Activated CD4-positive, CD25-positive, alpha-beta regulatory T cell treated with anti-CD3 and anti-CD28 coated beads, Interleukin-2, amount 50 U/mL, for 16 hours (primary cell): ENCODE results near the gene LY9.
"Not testable (repeated sequence)": the region's sequence is repeated elsewhere in the genome, so short reads cannot be mapped to it uniquely, and the experiment has no call there.

Experiments used
- DNase-seq: peaks from one replicate; pipeline ENCODE4 v3.0.0-alpha.2; 2020; ENCODE audit warnings: low read depth, low spot score

Gene LY9

GRCh38 chr1:160773093-160773492 is 22.9 kb upstream of the LY9 start:
- no peak for DNase-seq

- DNase-seq, result no peak
These were observed 20.9 kb upstream of the LY9 start for GRCh38 chr1:160774886-160775719.

- DNase-seq, result no peak
These were observed 19.8 kb upstream of the LY9 start for GRCh38 chr1:160776178-160776577.

GRCh38 chr1:160777486-160778089 is 18.4 kb upstream of the LY9 start:
- DNase-seq, result no peak

- DNase-seq, result no peak
These were observed 17.0 kb upstream of the LY9 start for GRCh38 chr1:160778976-160779375.

GRCh38 chr1:160779626-160780397 is 16.2 kb upstream of the LY9 start:
- DNase-seq, result no peak

- DNase-seq, result no peak
These were observed 15.6 kb upstream of the LY9 start for GRCh38 chr1:160780398-160780755.

GRCh38 chr1:160781186-160781766 is 14.7 kb upstream of the LY9 start:
- no peak for DNase-seq

GRCh38 chr1:160781914-160782689 is 13.9 kb upstream of the LY9 start:
- no peak for DNase-seq

- not testable (repeated sequence) for DNase-seq
These were observed 12.8 kb upstream of the LY9 start for GRCh38 chr1:160782988-160783765.

- DNase-seq, result no peak
These were observed 6.8 kb upstream of the LY9 start for GRCh38 chr1:160789051-160789701.

GRCh38 chr1:160789702-160790611 is 6.0 kb upstream of the LY9 start:
- no peak for DNase-seq

- no peak for DNase-seq
These were observed 1.6 kb upstream of the LY9 start for GRCh38 chr1:160794376-160794775.

- no peak for DNase-seq
These were observed 1.3 kb downstream of the LY9 start for GRCh38 chr1:160797271-160797709.

GRCh38 chr1:160797861-160798273 is 1.9 kb downstream of the LY9 start:
- DNase-seq, result peak; percentile 50

GRCh38 chr1:160798439-160798838 is 2.5 kb downstream of the LY9 start:
- no peak for DNase-seq

GRCh38 chr1:160799641-160800040 is 3.7 kb downstream of the LY9 start:
- no peak for DNase-seq

GRCh38 chr1:160800142-160800541 is 4.2 kb downstream of the LY9 start:
- DNase-seq, result no peak
